Measurements from ENCODE around the gene NRXN3. TPM values are rescaled to one million over a fixed set of nuclear protein-coding genes. Genes with fewer than 3 reads are reported as not detected.

The NRXN3 gene
- total RNA-seq, 2 experiments from 2014 or later: not detected

- DNase-seq (no peak), ATAC-seq (no peak)
- Mint-ChIP-seq H3K27ac (no peak overlapping the region), H3K27me3 (no peaks in the 10 kb centered on the region), H3K36me3 (no peaks in the 10 kb centered on the region), H3K4me1 (no peaks in the 10 kb centered on the region), H3K4me3 (no peak overlapping the region), H3K9me3 (ENCODE audit: low read depth) (no peaks in the 10 kb centered on the region)
- CTCF ChIA-PET: no interaction called here
Measured at GRCh38 chr14:79483477-79484388, 1313.6 kb downstream of the NRXN3 start.

- DNase-seq (no peak), ATAC-seq (no peak)
- Mint-ChIP-seq H3K36me3 (no peaks in the 10 kb centered on the region), H3K4me1 (no peaks in the 10 kb centered on the region), H3K9me3 (ENCODE audit: low read depth) (peaks cover 6% of the 10 kb centered on the region), H3K4me3 (no peak overlapping the region), H3K27me3 (no peaks in the 10 kb centered on the region), H3K27ac (no peak overlapping the region)
- CTCF ChIA-PET: no interaction called here
Measured at GRCh38 chr14:79487632-79488031, 1317.5 kb downstream of the NRXN3 start.

GRCh38 chr14:79491161-79491560 is 1321.0 kb downstream of the NRXN3 start:
- Mint-ChIP-seq H3K27me3 (no peaks in the 10 kb centered on the region), H3K36me3 (no peaks in the 10 kb centered on the region), H3K9me3 (ENCODE audit: low read depth) (peaks cover 8% of the 10 kb centered on the region), H3K27ac (no peak overlapping the region), H3K4me3 (no peak overlapping the region), H3K4me1 (no peaks in the 10 kb centered on the region)
- no peak for DNase-seq
- CTCF ChIA-PET: no interaction called here
- ATAC-seq: no peak

GRCh38 chr14:79493081-79493645 is 1323.0 kb downstream of the NRXN3 start:
- no peaks in the 10 kb centered on the region for H3K27me3 Mint-ChIP-seq
- ATAC-seq: no peak

GRCh38 chr14:79496701-79497100 is 1326.5 kb downstream of the NRXN3 start:
- CTCF ChIA-PET: no interaction called here

More at GRCh38 chr14:79493081-79493645, 1323.0 kb downstream of the NRXN3 start:
- Mint-ChIP-seq H3K36me3 (no peaks in the 10 kb centered on the region), H3K9me3 (ENCODE audit: low read depth) (peaks cover 9% of the 10 kb centered on the region), H3K4me1 (no peaks in the 10 kb centered on the region), H3K4me3 (no peak overlapping the region), H3K27ac (no peak overlapping the region)
- CTCF ChIA-PET: no interaction called here
- no peak for DNase-seq

GRCh38 chr14:79500489-79500888 is 1330.3 kb downstream of the NRXN3 start:
- no peak for DNase-seq
- H3K27me3 Mint-ChIP-seq: no peaks in the 10 kb centered on the region
- no peaks in the 10 kb centered on the region for H3K36me3 Mint-ChIP-seq
- peaks cover 2% of the 10 kb centered on the region for H3K9me3 Mint-ChIP-seq (ENCODE audit: low read depth)
- no peaks in the 10 kb centered on the region for H3K4me1 Mint-ChIP-seq
- CTCF ChIA-PET: no interaction called here
- no peak overlapping the region for H3K27ac Mint-ChIP-seq
- no peak overlapping the region for H3K4me3 Mint-ChIP-seq
- no peak for ATAC-seq

More at GRCh38 chr14:79496701-79497100, 1326.5 kb downstream of the NRXN3 start:
- no peak overlapping the region for H3K27ac Mint-ChIP-seq
- H3K4me3 Mint-ChIP-seq: no peak overlapping the region
- H3K27me3 Mint-ChIP-seq: no peaks in the 10 kb centered on the region
- H3K9me3 Mint-ChIP-seq (ENCODE audit: low read depth): peaks cover 5% of the 10 kb centered on the region
- H3K36me3 Mint-ChIP-seq: no peaks in the 10 kb centered on the region
- ATAC-seq: no peak
- no peaks in the 10 kb centered on the region for H3K4me1 Mint-ChIP-seq
- no peak for DNase-seq

GRCh38 chr14:79502136-79502750 is 1332.1 kb downstream of the NRXN3 start:
- Mint-ChIP-seq H3K27me3 (no peaks in the 10 kb centered on the region), H3K9me3 (ENCODE audit: low read depth) (no peaks in the 10 kb centered on the region), H3K36me3 (no peaks in the 10 kb centered on the region), H3K4me1 (no peaks in the 10 kb centered on the region), H3K27ac (no peak overlapping the region), H3K4me3 (no peak overlapping the region)
- DNase-seq (no peak), ATAC-seq (no peak)
- CTCF ChIA-PET: no interaction called here

- no peaks in the 10 kb centered on the region for H3K27me3 Mint-ChIP-seq
- no peaks in the 10 kb centered on the region for H3K9me3 Mint-ChIP-seq (ENCODE audit: low read depth)
- no peak overlapping the region for H3K4me3 Mint-ChIP-seq
- CTCF ChIA-PET: no interaction called here
- ATAC-seq (no peak), DNase-seq (no peak)
- no peaks in the 10 kb centered on the region for H3K36me3 Mint-ChIP-seq
- H3K4me1 Mint-ChIP-seq: no peaks in the 10 kb centered on the region
- no peak overlapping the region for H3K27ac Mint-ChIP-seq
Measured at GRCh38 chr14:79502751-79503148, 1332.6 kb downstream of the NRXN3 start.

- no peaks in the 10 kb centered on the region for H3K36me3 Mint-ChIP-seq
- CTCF ChIA-PET: no interaction called here
- no peak overlapping the region for H3K27ac Mint-ChIP-seq
- no peak overlapping the region for H3K4me3 Mint-ChIP-seq
- ATAC-seq: no peak
- no peaks in the 10 kb centered on the region for H3K9me3 Mint-ChIP-seq (ENCODE audit: low read depth)
- no peak for DNase-seq
- no peaks in the 10 kb centered on the region for H3K4me1 Mint-ChIP-seq
- H3K27me3 Mint-ChIP-seq: no peaks in the 10 kb centered on the region
Measured at GRCh38 chr14:79510659-79511058, 1340.5 kb downstream of the NRXN3 start.

GRCh38 chr14:79511146-79511545 is 1341.0 kb downstream of the NRXN3 start:
- DNase-seq (no peak), ATAC-seq (no peak)
- Mint-ChIP-seq H3K27ac (no peak overlapping the region), H3K9me3 (ENCODE audit: low read depth) (no peaks in the 10 kb centered on the region), H3K4me1 (no peaks in the 10 kb centered on the region), H3K27me3 (no peaks in the 10 kb centered on the region), H3K4me3 (no peak overlapping the region), H3K36me3 (no peaks in the 10 kb centered on the region)
- CTCF ChIA-PET: no interaction called here

GRCh38 chr14:79513446-79513845 is 1343.3 kb downstream of the NRXN3 start:
- H3K4me1 Mint-ChIP-seq: no peaks in the 10 kb centered on the region
- H3K27me3 Mint-ChIP-seq: no peaks in the 10 kb centered on the region
- no peak for DNase-seq
- no peak overlapping the region for H3K4me3 Mint-ChIP-seq
- no peaks in the 10 kb centered on the region for H3K9me3 Mint-ChIP-seq (ENCODE audit: low read depth)
- CTCF ChIA-PET: no interaction called here
- ATAC-seq: no peak
- no peak overlapping the region for H3K27ac Mint-ChIP-seq
- no peaks in the 10 kb centered on the region for H3K36me3 Mint-ChIP-seq

- Mint-ChIP-seq H3K27me3 (no peaks in the 10 kb centered on the region), H3K4me3 (no peak overlapping the region), H3K27ac (no peak overlapping the region), H3K9me3 (ENCODE audit: low read depth) (no peaks in the 10 kb centered on the region), H3K4me1 (no peaks in the 10 kb centered on the region), H3K36me3 (no peaks in the 10 kb centered on the region)
- CTCF ChIA-PET: no interaction called here
- ATAC-seq: no peak
- no peak for DNase-seq
Measured at GRCh38 chr14:79514700-79515099, 1344.5 kb downstream of the NRXN3 start.

GRCh38 chr14:79515158-79515557 is 1345.0 kb downstream of the NRXN3 start:
- DNase-seq: no peak
- H3K27me3 Mint-ChIP-seq: no peaks in the 10 kb centered on the region
- no peak overlapping the region for H3K27ac Mint-ChIP-seq
- no peaks in the 10 kb centered on the region for H3K4me1 Mint-ChIP-seq
- H3K36me3 Mint-ChIP-seq: no peaks in the 10 kb centered on the region
- no peak for ATAC-seq
- no peaks in the 10 kb centered on the region for H3K9me3 Mint-ChIP-seq (ENCODE audit: low read depth)
- H3K4me3 Mint-ChIP-seq: no peak overlapping the region
- CTCF ChIA-PET: no interaction called here

- CTCF ChIA-PET: no interaction called here
- H3K36me3 Mint-ChIP-seq: no peaks in the 10 kb centered on the region
- no peaks in the 10 kb centered on the region for H3K27me3 Mint-ChIP-seq
- H3K4me1 Mint-ChIP-seq: no peaks in the 10 kb centered on the region
- ATAC-seq (no peak), DNase-seq (no peak)
- no peak overlapping the region for H3K4me3 Mint-ChIP-seq
- H3K27ac Mint-ChIP-seq: no peak overlapping the region
- H3K9me3 Mint-ChIP-seq (ENCODE audit: low read depth): no peaks in the 10 kb centered on the region
Measured at GRCh38 chr14:79516009-79516408, 1345.8 kb downstream of the NRXN3 start.

All from activated CD8-positive, alpha-beta memory T cell treated with anti-CD3 and anti-CD28 coated beads, Interleukin-2, amount 10 ng/mL, durations not matched to agents 7 days and 5 days (primary cell).